Measurements from ENCODE around the gene DNER.

The DNER gene

GRCh38 chr2:229501051-229501794 is 213.1 kb downstream of the DNER start:
- DNase-seq (ENCODE audit: low read depth in 2 of 2): no peak

GRCh38 chr2:229492034-229492433 is 222.3 kb downstream of the DNER start:
- DNase-seq (ENCODE audit: low read depth in 2 of 2): no peak

- DNase-seq (ENCODE audit: low read depth in 2 of 2): no peak
These were observed 224.2 kb downstream of the DNER start for GRCh38 chr2:229490167-229490566.

- DNase-seq (ENCODE audit: low read depth in 2 of 2): no peak
These were observed 225.3 kb downstream of the DNER start for GRCh38 chr2:229489016-229489415.

GRCh38 chr2:229488232-229488631 is 226.1 kb downstream of the DNER start:
- no peak for DNase-seq (ENCODE audit: low read depth in 2 of 2)

GRCh38 chr2:229486673-229487072 is 227.7 kb downstream of the DNER start:
- DNase-seq (ENCODE audit: low read depth in 2 of 2): no peak

GRCh38 chr2:229485857-229486256 is 228.5 kb downstream of the DNER start:
- no peak for DNase-seq (ENCODE audit: low read depth in 2 of 2)

GRCh38 chr2:229477269-229477755 is 237.0 kb downstream of the DNER start:
- no peak for DNase-seq (ENCODE audit: low read depth in 2 of 2)

- DNase-seq (ENCODE audit: low read depth in 2 of 2): no peak
These were observed 238.6 kb downstream of the DNER start for GRCh38 chr2:229475778-229476177.

GRCh38 chr2:229474125-229474524 is 240.2 kb downstream of the DNER start:
- no peak for DNase-seq (ENCODE audit: low read depth in 2 of 2)

GRCh38 chr2:229470781-229471180 is 243.6 kb downstream of the DNER start:
- no peak for DNase-seq (ENCODE audit: low read depth in 2 of 2)

- no peak for DNase-seq (ENCODE audit: low read depth in 2 of 2)
These were observed 246.6 kb downstream of the DNER start for GRCh38 chr2:229467783-229468182.

GRCh38 chr2:229463841-229464346 is 250.5 kb downstream of the DNER start:
- no peak for DNase-seq (ENCODE audit: low read depth in 2 of 2)

- DNase-seq (ENCODE audit: low read depth in 2 of 2): no peak
These were observed 252.2 kb downstream of the DNER start for GRCh38 chr2:229462112-229462511.

GRCh38 chr2:229456091-229456490 is 258.3 kb downstream of the DNER start:
- no peak for DNase-seq (ENCODE audit: low read depth in 2 of 2)

GRCh38 chr2:229454934-229455631 is 259.3 kb downstream of the DNER start:
- DNase-seq (ENCODE audit: low read depth in 2 of 2): no peak

- DNase-seq (ENCODE audit: low read depth in 2 of 2): no peak
These were observed 261.1 kb downstream of the DNER start for GRCh38 chr2:229453230-229453629.

- DNase-seq (ENCODE audit: low read depth in 2 of 2): no peak
These were observed 262.5 kb downstream of the DNER start for GRCh38 chr2:229451852-229452251.

- no peak for DNase-seq (ENCODE audit: low read depth in 2 of 2)
These were observed 267.1 kb downstream of the DNER start for GRCh38 chr2:229447227-229447626.

GRCh38 chr2:229446350-229446749 is 268.0 kb downstream of the DNER start:
- no peak for DNase-seq (ENCODE audit: low read depth in 2 of 2)

GRCh38 chr2:229445501-229446211 is 268.7 kb downstream of the DNER start:
- DNase-seq (ENCODE audit: low read depth in 2 of 2): no peak

GRCh38 chr2:229445019-229445418 is 269.3 kb downstream of the DNER start:
- DNase-seq (ENCODE audit: low read depth in 2 of 2): no peak
